ENCODE data around the gene MED13L.

GRCh38 chr12:116067892-116068291 lies 209.6 kb downstream of the MED13L start:
- TF ChIP-seq, protein P1, sequence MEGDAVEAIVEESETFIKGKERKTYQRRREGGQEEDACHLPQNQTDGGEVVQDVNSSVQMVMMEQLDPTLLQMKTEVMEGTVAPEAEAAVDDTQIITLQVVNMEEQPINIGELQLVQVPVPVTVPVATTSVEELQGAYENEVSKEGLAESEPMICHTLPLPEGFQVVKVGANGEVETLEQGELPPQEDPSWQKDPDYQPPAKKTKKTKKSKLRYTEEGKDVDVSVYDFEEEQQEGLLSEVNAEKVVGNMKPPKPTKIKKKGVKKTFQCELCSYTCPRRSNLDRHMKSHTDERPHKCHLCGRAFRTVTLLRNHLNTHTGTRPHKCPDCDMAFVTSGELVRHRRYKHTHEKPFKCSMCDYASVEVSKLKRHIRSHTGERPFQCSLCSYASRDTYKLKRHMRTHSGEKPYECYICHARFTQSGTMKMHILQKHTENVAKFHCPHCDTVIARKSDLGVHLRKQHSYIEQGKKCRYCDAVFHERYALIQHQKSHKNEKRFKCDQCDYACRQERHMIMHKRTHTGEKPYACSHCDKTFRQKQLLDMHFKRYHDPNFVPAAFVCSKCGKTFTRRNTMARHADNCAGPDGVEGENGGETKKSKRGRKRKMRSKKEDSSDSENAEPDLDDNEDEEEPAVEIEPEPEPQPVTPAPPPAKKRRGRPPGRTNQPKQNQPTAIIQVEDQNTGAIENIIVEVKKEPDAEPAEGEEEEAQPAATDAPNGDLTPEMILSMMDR (IDR thresholded peaks at IDR 0.05) = no peak
- TF ChIP-seq POLR2A (IDR thresholded peaks at IDR 0.05) = no peak

Data from heart left ventricle (tissue), 13 donors.